HCT116 (cell line): ENCODE data around the gene COTL1.

Experiments used
- POLR2AphosphoS5 ChIP-seq: IDR thresholded peaks from 2 replicates; pipeline ENCODE4 v1.6.1; 2011; ENCODE audit warnings: mild to moderate bottlenecking, low read depth, low read length, moderate library complexity
- ZFX ChIP-seq: fragments of 450-650 bp; IDR thresholded peaks from 2 replicates; pipeline ENCODE4 v1.6.1; 2017

GRCh38 chr16:84654998-84655397 lies 37.1 kb upstream of the COTL1 start:
- TF ChIP-seq POLR2AphosphoS5 (no peak), ZFX (no peak)
